ENCODE results near the gene GABBR2. TPM values are rescaled to one million over a fixed set of nuclear protein-coding genes. Genes with fewer than 3 reads are reported as not detected.

The GABBR2 gene
- polyA plus RNA-seq, 1 donor (not counting 4 experiments of a cell fraction or from before 2014, with no cell fraction given) = 0.01 TPM

DNA sequence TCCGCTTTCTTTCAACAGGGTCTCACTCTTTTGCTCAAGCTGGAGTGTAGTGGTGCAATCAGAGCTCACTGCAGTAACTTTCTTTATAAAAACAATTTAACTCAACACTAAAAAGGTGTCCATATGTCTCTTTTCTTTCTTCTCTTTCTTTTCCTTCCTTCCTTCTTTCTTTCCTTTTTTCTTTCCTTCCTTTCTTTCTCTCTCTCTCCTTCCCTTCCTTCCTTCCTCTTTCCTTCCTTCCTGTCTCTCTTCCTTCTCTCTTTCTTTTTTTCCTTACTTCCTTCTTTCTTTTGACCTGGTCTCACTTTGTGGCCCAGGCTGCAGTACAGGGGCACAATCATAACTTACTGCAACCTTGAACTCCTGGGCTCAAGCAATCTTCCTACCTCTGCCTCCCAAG, 427.5 kb downstream of the GABBR2 start:
- TF ChIP-seq EZH2 (IDR thresholded peaks at IDR 0.05; ENCODE audit: low read length) = no peak
- TF ChIP-seq, protein P1, sequence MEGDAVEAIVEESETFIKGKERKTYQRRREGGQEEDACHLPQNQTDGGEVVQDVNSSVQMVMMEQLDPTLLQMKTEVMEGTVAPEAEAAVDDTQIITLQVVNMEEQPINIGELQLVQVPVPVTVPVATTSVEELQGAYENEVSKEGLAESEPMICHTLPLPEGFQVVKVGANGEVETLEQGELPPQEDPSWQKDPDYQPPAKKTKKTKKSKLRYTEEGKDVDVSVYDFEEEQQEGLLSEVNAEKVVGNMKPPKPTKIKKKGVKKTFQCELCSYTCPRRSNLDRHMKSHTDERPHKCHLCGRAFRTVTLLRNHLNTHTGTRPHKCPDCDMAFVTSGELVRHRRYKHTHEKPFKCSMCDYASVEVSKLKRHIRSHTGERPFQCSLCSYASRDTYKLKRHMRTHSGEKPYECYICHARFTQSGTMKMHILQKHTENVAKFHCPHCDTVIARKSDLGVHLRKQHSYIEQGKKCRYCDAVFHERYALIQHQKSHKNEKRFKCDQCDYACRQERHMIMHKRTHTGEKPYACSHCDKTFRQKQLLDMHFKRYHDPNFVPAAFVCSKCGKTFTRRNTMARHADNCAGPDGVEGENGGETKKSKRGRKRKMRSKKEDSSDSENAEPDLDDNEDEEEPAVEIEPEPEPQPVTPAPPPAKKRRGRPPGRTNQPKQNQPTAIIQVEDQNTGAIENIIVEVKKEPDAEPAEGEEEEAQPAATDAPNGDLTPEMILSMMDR (optimal IDR thresholded peaks at IDR 0.05 in 1 of 3, IDR thresholded peaks at IDR 0.05 in 1 of 3, conservative IDR thresholded peaks at IDR 0.05 in 1 of 3; ENCODE audit: extremely low read depth in 1 of 3, insufficient read depth in 2 of 3, low read length in 3 of 3) = no peak
- H3K27me3 ChIP-seq (ENCODE audit: control insufficient read depth, extremely low read depth, insufficient read depth, low read length) = peaks cover under 1% of the 10 kb centered on the region

DNA sequence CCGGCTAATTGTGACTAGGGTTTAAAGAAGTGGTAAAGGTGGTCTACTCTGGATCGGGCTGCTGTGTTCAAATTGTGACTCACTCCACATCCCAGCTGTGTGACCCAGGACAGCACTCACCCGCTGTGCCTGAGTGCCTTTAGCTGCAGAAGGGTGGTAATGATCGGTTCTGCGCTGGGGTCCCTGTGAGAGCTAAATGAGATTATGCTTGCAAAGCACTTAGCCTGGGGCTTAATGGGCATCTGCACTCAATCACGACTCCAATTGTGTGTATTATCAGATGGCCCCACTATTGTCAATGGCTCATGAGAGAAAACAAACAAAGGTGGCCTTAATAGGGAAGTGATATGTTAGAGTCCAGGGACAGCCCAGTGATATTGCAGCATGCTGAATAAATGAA, 428.2 kb downstream of the GABBR2 start:
- Histone ChIP-seq H3K4me1 (ENCODE audit: control insufficient read depth, extremely low read depth, insufficient read depth, low read length) (no peaks in the 10 kb centered on the region), H2AFZ (ENCODE audit: control insufficient read depth, low read length) (no peak overlapping the region), H3K9me3 (ENCODE audit: control insufficient read depth, low read depth, low read length) (no peaks in the 10 kb centered on the region), H3K36me3 (ENCODE audit: control insufficient read depth in 2 of 2, extremely low read depth in 1 of 2, insufficient read depth in 2 of 2, low read length in 2 of 2) (no peaks in the 10 kb centered on the region), H3K79me2 (ENCODE audit: control insufficient read depth, insufficient read depth, low read length) (no peaks in the 10 kb centered on the region), H3K9ac (ENCODE audit: control insufficient read depth, extremely low read depth, insufficient read depth, low read length) (no peak overlapping the region), H3K27me3 (ENCODE audit: control insufficient read depth, extremely low read depth, insufficient read depth, low read length) (no peaks in the 10 kb centered on the region), H3K9me1 (ENCODE audit: control insufficient read depth, extremely low read depth, insufficient read depth, low read length) (no peaks in the 10 kb centered on the region), H3K4me2 (ENCODE audit: control insufficient read depth, extremely low read depth, insufficient read depth, low read depth, low read length) (no peak overlapping the region), H3K4me3 (ENCODE audit: control insufficient read depth in 2 of 3, extremely low read depth in 1 of 3, insufficient read depth in 2 of 3, low read depth in 1 of 3, low read length in 3 of 3) (no peak overlapping the region), H4K20me1 (ENCODE audit: control insufficient read depth, extremely low read depth, insufficient read depth, low read length) (no peaks in the 10 kb centered on the region), H3K27ac (ENCODE audit: control insufficient read depth, insufficient read depth, low read length) (no peak overlapping the region)
- FAIRE-seq = no peak
- no peak for DNase-seq (ENCODE audit: low read depth, low spot score)
- TF ChIP-seq, protein P1 (optimal IDR thresholded peaks at IDR 0.05 in 1 of 3, IDR thresholded peaks at IDR 0.05 in 1 of 3, conservative IDR thresholded peaks at IDR 0.05 in 1 of 3; ENCODE audit: extremely low read depth in 1 of 3, insufficient read depth in 2 of 3, low read length in 3 of 3) = no peak
- TF ChIP-seq EZH2 (IDR thresholded peaks at IDR 0.05; ENCODE audit: low read length) = no peak
- dilution Hi-C loops (cut with MboI; ENCODE audit: extremely low pct_ligation_motif_present, low sequenced_read_pairs) = no loop called here

More for the DNA sequence above, 427.5 kb downstream of the GABBR2 start:
- no peak overlapping the region for H3K9ac ChIP-seq (ENCODE audit: control insufficient read depth, extremely low read depth, insufficient read depth, low read length)
- no peaks in the 10 kb centered on the region for H3K4me1 ChIP-seq (ENCODE audit: control insufficient read depth, extremely low read depth, insufficient read depth, low read length)
- dilution Hi-C loops (cut with MboI; ENCODE audit: extremely low pct_ligation_motif_present, low sequenced_read_pairs) = no loop called here
- no peaks in the 10 kb centered on the region for H3K9me1 ChIP-seq (ENCODE audit: control insufficient read depth, extremely low read depth, insufficient read depth, low read length)
- FAIRE-seq (no peak), DNase-seq (ENCODE audit: low read depth, low spot score) (no peak)
- H3K27ac ChIP-seq (ENCODE audit: control insufficient read depth, insufficient read depth, low read length) = no peak overlapping the region
- H3K9me3 ChIP-seq (ENCODE audit: control insufficient read depth, low read depth, low read length) = no peaks in the 10 kb centered on the region
- H3K79me2 ChIP-seq (ENCODE audit: control insufficient read depth, insufficient read depth, low read length) = no peaks in the 10 kb centered on the region
- H3K4me3 ChIP-seq (ENCODE audit: control insufficient read depth in 2 of 3, extremely low read depth in 1 of 3, insufficient read depth in 2 of 3, low read depth in 1 of 3, low read length in 3 of 3) = no peak overlapping the region
- no peaks in the 10 kb centered on the region for H3K36me3 ChIP-seq (ENCODE audit: control insufficient read depth in 2 of 2, extremely low read depth in 1 of 2, insufficient read depth in 2 of 2, low read length in 2 of 2)
- no peak overlapping the region for H2AFZ ChIP-seq (ENCODE audit: control insufficient read depth, low read length)
- no peak overlapping the region for H3K4me2 ChIP-seq (ENCODE audit: control insufficient read depth, extremely low read depth, insufficient read depth, low read depth, low read length)
- no peaks in the 10 kb centered on the region for H4K20me1 ChIP-seq (ENCODE audit: control insufficient read depth, extremely low read depth, insufficient read depth, low read length)
